CD4-positive, alpha-beta T cell treated with Interleukin-4 for 4 hours (primary cell): ENCODE results near the gene SETX.
"Not testable (repeated sequence)": the region's sequence is repeated elsewhere in the genome, so short reads cannot be mapped to it uniquely, and the experiment has no call there.

ENCODE experiments used
- DNase-seq: peaks from one replicate; pipeline ENCODE4 v3.0.0-alpha.2; 2020

Gene SETX, protein sequence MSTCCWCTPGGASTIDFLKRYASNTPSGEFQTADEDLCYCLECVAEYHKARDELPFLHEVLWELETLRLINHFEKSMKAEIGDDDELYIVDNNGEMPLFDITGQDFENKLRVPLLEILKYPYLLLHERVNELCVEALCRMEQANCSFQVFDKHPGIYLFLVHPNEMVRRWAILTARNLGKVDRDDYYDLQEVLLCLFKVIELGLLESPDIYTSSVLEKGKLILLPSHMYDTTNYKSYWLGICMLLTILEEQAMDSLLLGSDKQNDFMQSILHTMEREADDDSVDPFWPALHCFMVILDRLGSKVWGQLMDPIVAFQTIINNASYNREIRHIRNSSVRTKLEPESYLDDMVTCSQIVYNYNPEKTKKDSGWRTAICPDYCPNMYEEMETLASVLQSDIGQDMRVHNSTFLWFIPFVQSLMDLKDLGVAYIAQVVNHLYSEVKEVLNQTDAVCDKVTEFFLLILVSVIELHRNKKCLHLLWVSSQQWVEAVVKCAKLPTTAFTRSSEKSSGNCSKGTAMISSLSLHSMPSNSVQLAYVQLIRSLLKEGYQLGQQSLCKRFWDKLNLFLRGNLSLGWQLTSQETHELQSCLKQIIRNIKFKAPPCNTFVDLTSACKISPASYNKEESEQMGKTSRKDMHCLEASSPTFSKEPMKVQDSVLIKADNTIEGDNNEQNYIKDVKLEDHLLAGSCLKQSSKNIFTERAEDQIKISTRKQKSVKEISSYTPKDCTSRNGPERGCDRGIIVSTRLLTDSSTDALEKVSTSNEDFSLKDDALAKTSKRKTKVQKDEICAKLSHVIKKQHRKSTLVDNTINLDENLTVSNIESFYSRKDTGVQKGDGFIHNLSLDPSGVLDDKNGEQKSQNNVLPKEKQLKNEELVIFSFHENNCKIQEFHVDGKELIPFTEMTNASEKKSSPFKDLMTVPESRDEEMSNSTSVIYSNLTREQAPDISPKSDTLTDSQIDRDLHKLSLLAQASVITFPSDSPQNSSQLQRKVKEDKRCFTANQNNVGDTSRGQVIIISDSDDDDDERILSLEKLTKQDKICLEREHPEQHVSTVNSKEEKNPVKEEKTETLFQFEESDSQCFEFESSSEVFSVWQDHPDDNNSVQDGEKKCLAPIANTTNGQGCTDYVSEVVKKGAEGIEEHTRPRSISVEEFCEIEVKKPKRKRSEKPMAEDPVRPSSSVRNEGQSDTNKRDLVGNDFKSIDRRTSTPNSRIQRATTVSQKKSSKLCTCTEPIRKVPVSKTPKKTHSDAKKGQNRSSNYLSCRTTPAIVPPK (N-terminal part only)

DNA sequence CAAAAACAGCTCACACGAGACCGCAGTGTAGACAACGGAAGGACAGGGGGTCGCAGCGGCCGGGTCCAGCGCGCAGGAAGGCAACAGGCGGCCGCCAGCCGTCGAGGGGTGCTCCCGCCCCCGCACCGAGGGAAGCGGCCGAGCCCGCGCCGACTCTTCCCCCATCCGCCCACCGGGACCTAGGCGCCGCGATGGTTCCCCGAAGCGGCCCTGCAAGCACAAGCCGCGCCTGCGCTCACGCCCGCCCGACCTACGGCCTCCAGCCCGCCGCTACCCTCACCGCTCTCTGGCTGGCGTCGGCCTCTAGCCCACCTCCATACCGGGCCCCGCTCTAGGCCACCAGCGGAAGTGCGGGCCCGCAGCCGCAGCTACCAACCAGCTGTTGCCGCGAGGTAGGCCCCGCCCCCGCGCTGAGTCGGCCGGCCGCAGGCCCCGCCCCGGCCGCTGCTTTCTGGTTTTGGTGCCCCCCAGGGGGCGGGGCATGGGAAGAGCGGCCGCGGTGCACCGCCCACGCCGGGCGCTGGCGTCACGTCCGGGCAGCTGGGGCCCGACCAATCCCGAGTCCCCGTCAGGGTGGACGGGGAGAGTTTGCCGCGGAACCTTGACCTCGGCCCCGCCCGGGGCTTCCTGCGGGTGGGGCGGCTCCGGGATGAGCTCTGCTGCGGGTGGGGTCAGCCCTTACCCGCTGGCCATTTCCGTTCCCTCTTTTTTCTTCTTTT, at the start of gene SETX:
Gene SETX, minus strand, starts transcription at position 350 of the 719 bp plus-strand sequence. CDS start 5,558 bp downstream, outside the sequence.
- peak; percentile 93 for DNase-seq

DNA sequence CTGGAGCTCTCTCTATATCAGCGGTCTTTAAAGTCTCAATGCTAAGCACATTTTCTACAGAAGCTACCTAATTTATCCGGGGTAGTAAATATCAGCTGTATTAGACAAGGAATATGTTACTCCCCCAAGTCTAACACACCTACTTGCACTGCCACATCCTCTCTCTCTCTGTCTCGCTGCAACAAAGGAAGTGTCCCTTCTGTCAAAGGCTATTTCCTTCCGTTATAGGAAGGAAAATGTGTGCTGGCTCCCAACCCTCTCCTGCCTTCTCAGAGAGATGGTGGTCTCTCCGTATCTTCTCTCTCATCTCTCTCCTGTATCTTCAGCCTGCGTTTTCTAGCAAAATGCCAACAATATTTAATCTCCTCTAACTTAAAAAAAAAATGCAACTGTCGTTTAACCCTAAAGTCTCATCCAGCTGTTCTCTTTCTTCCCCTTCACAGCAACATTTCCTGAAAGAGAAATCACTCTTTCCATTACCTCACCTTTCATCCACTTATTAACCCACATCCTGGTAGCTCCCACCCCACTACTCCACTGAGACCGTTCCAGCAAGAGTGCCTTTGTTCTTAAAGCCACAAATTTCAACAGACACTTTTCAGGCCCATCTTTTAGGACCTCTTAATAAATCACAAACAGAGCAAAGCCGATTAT, 49.6 kb upstream of the SETX start:
- DNase-seq = peak; percentile 30

DNA sequence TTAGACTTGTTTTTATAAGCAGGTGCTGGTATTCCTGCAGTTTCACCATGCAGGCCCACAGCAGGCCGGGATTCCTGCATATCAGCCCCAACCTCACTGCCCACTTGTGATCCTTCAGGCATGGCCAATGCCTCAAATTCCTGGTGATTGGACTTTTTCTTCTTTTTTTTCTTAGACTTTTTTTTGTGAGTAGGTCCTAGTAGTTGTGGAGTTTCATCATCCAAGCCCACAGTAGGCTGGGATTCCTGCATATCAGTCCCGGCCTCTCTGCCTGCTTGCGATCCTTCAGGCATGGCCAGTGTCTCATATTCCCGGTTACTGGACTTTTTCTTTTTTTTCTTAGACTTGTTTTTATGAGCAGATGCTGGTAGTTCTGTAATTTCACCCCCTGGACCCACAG, 47.0 kb upstream of the SETX start:
- no peak for DNase-seq

DNA sequence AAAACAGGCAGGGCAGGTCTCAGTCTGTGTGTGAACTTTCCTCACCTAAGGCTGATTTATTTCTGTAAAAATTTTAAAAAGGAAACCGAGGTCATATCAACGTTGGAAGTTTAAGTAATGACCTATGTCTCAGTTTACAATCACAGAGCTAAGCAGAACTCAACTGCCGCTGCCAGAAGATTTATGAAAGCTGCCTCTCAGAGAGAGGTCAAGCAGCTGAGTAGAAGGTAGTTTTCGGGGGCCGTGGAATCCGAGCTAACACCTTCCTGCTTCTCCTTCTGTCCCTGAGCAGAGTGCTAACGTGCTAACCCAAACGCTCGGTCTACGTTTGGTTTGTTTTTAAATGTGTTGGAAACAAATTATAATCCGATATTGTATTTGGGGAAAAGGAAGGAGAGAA, 40.8 kb upstream of the SETX start:
- DNase-seq = no peak

DNA sequence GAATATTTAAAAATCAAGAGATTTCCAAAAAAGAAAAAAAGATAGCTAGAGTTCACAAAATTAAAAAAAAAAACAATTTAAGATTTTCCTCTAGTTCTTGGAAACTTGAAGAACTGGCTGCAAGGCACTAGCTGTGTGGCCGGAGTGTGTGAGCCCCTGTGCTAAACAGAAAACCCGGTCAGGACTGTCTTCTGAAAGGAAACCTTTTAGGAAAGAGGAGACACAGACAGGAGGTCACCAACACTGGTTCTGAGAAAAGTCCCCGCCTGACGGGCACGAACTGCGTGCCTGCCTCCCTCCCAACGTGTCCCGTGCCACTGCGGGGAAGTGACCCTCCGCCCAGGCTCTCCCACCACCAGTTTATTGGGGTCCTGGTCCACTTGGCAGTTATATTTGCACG, 36.7 kb upstream of the SETX start:
- DNase-seq = no peak

DNA sequence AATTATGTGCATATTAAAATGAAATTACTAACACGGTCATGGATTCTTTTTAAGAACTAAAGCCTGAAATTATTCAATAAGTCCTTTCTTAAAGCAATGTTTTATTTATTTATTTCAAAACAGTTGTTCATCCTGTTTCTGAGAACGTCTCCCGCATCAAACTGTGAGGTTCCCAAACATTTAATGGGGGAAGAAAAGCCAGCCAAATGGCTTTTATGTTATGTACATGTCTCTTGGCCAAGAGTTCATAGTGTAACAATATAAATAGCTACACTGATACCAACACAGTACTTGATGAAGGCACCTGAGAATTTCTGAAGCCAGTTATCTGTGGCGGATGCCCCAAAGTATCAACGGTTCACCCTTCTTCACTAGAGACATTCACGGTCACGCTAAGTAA, 36.2 kb upstream of the SETX start:
- DNase-seq = no peak

DNA sequence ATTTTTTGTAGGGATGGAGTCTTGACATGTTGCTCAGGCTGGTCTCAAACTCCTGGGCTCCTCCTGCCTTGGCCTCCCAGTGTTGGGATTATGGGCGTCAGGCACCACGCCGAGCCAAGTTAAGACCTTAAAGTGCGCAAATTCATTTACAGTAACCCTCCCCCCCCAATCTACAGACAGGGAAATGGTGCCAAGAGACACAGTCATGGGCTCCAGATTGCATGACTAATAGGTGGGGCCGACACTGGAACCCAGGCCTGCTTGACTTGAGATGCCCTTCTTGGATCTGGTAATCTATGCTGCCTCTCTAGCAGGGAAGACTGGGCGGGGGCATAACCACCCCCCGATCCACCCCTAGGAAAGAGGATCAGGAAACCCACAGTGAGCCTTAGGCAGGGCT, 32.3 kb upstream of the SETX start:
- DNase-seq = no peak

DNA sequence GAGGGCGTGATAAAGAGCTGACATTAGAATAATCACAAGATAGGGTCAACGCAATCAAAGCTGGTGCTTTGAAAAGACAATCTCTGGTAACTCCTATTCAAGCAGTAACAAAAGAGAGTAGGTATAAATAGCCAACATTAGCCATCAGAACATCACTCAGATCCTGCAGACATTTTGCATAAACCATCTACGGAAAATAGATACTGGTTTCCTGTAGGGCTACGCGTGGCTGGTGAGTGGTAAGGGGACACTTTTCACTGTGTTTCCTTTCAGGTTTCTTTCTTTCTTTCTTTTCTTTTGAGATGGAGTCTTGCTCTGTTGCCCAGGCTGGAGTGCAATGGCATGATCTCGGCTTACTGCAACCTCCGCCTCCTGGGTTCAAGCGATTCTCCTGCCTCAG, 29.6 kb upstream of the SETX start:
- no peak for DNase-seq

DNA sequence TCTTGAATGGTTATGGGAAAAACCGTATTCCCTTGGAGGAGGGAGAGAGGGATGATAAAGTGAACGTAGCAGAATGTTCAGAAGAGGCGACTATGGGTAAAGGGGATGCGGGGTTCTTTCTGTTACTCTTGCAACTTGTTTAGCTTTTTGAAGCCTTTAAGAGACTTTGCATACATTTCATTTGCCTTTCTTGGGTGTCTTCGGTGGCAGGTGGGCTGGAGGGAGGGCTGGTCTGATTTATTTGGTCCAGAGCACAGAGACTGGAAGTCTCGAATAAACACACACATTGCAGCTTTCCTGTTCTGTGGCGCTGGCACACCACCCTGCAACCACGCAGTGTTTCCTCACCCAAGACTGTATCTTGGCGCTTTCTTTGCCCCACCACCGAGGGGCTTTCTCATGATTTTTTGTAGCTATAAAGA, 28.7 kb upstream of the SETX start:
- DNase-seq = no peak

DNA sequence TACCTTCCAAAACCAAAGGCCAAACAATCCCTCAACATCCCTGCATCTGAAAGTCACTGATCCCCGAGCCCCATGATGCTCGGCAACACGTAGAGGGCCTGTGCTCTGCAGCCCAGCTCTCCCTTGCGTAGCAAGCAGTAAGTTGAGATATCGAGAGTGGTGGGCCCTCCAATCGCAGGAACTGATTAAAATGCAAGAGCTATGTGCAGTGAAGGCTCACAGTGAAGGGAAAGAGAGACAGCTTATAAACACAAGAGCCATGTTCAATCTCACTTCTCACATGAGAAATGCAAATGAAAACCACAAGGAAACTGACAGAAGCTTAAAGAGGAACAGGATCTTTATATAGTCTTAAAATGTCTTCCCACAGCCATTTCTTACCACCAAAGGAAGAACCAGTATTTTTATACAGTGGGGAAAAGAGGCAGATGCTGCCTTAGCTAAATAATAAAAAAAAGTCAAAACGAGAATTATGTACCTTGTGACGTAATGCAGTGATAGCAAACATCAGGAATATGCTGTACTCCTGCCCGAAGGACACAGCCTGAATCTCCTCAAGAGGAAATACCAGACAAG, 27.3 kb upstream of the SETX start:
- DNase-seq = peak; percentile 6

DNA sequence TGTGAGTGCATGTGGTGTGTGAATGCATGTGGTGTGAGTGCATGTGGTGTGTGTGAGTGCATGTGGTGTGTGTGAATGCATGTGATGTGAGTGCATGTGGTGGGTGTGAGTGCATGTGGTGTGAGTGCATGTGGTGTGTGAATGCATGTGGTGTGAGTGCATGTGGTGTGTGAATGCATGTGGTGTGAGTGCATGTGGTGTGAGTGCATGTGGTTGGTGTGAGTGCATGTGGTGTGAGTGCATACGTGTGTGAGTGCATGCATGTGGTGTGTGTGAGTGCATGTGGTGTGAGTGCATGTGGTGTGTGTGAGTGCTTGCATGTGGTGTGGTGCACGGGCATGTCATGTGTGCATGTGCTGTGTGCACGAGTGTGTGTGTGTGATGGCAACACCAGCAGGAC, 23.6 kb upstream of the SETX start:
- DNase-seq = not testable (repeated sequence)

DNA sequence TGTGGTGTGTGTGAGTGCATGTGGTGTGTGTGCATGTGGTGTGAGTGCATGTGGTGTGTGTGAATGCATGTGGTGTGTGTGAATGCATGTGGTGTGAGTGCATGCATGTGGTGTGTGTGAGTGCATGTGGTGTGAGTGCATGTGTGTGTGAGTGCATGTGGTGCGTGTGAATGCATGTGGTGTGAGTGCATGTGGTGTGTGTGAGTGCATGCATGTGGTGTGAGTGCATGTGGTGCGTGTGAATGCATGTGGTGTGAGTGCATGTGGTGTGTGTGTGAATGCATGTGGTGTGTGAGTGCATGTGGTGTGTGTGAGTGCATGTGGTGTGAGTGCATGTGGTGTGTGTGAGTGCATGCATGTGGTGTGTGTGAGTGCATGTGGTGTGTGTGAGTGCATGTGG, 23.0 kb upstream of the SETX start:
- DNase-seq = not testable (repeated sequence)

DNA sequence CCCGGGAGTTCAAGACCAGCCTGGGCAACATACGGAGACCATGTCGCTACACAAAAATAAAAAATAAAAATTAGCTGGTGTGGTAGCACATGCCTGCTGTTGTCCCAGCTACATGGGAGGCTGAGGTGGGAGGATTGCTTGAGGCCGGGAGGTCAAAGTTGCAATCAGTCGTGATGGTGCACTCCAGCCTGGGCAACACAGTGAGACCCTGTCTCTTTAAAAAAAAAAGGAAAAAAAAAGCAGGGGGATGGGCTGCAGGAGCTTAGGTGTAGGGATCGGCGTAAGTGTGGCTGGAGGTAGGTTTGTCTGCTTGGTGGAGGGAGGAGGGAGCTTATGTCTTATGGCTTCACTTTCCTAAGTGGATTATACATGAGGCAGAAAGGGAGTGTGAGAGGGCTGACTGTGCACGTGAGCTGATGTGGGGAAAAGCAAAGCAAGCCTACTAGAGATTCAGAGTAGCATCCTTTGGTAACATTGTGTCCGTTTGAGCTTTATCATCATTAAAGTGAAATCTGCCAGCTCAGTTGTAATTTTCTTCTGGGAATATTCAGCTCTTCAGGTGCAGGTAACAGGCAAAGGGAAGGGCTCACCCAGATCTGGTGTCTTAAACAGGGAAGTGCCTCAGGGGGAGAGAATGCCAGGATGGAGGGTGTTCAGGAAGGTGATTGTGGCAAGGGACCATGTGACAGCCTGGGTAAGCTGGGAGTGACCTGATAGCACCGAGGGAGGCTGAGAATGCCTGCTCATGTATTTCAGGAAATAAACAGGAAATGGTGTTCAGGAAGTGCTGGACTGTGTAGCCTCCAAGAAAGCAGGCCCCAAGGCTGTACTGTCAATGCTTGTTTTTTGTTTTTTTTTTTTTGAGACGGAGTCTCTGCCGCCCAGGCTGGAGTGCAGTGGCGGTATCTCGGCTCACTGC, 17.6 kb upstream of the SETX start:
- DNase-seq = peak; percentile 6

DNA sequence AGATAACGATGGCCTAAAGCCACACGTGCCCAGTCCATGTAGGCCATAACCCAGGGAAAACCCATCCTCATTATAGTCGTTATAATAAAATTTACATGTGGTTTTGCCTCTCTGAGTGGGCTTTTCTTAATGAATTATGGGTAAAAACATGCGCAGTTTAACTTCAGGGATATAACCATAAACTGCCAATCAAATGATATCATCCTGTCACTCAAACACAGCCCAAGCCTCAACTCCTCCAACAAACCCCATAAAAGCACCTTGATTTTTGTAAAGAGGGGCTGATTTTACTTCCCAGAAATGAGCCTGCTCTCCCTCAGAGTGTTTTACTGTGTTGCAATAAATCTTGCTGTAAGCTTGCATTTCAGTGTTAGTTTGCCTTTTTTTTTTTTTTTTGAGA, 15.8 kb upstream of the SETX start:
- DNase-seq = no peak

DNA sequence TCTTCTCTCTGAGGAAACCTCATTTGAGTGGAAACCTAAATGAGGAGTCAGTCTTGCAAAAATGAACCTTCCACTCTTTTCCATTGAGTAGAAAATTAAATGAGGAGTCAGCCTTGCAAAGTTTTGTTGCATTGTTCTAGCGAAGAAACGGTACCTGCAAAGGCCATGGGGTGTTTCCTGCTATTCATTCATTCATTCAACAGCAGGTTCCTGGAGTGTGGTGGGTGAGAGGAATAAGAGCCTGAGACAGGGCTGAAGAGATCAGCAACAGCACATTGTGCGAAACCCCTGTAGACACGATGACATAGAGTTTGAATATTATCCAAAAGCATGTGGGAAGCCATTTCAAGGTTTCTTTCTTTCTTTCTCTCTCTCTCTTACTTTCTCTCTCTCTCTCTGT, 14.6 kb upstream of the SETX start:
- DNase-seq = no peak

DNA sequence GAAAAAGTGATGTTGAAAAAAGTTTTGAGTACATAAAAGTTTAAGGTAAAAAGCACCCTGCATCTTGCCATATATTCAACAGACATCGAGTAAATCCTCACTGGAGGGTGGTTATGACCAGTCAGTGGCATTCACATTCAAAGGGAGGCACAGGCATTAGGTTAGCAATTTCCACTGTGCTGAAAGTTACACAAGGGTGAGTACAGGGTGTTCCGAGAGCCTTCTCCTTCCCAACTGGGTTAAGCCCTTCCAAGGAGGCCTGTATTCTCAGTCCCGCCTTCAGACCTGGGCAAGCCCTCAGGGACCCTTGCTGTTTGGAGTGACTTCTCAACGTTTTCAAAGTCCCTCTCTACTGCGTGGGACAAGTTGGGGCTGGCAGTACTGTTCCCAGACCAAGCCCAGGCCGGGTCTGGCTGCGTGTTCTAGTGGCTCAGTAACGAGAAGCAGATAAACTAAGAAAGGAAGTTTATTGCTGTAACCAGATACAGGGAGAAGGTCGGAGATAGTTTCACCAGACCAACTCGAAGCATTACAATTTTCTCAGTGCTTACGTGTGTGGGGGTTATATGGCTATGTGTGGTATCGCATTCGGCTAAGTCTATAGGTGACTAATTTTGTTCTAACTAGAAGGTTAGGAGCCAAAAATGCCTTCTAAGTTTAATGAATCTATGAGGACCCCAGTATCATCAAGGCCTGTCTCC, 13.0 kb upstream of the SETX start:
- no peak for DNase-seq

DNA sequence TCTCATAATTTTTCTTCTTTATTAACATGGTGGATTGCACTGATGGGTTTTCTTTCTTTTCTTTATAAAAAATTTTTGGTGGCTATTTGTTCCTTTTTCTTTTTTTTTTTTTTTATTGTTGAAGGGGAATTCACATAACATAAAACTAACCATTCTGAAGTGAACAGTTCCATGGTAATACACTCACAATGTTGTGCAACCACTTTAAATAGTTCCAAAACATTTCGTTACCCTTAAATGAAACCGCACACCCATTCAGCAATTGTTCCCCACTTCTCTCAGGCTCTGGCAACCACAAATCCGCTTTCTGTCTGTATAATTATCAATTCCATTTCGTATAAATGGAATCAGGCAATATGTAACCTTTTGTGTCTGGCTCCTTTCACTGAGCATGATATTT, 11.7 kb upstream of the SETX start:
- no peak for DNase-seq

DNA sequence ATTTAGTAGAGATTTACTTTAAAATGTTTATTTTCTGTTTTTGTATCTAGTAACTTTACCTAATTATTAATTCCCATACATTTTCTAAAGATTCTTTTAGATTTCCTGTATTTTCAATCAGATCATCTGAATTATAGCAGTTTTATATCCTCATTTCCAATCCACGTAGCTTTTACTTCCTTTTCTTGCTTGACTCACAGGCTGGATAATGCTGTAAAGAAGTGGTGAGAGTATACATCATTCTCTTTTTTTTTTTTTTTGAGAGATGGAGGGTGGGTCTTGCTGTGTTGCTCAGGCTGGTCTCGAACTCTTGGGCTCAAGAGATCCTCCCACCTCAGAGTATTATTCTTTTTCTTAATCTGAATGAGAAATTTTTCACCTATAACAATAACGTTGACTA, 11.2 kb upstream of the SETX start:
- DNase-seq = no peak

DNA sequence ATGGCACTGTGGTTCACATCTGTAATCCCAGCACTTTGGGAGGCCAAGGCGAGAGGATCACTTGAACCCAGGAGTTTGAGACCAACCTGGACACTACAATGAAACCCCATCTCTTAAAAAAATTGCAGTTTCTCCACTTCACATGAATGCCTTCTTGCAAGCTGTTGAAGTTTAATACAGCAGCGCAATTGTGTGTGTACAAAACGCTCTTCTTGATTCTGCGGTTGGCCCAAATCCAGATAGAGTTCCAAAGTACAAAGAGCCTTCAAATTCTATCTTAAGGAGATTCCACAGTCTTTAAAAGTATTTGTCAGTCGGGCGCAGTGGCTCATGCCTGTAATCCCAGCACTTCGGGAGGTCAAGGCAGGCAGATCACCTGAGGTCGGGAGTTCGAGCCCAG, 9.3 kb upstream of the SETX start:
- DNase-seq = no peak

DNA sequence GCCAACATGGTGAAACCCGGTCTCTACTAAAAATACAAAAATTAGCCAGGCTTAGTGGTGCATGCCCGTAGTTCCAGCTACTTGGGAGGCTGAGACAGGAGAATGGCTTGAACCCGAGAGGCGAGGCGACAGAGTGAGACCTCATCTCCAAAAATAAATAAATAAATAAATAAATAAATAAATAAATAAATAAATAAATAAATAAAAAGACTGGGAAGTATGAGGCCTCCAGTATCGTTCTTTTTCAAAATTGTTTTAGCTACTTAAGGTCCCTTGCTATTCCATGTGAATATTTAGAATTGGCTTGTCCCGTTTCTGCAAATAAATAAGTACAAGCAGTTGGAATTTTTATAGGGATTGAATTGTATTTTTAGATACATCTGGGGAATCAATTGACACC, 3.0 kb upstream of the SETX start:
- DNase-seq = no peak
